ENCODE measurements around the gene ZBTB20.

Gene ZBTB20

GRCh38 chr3:114660124-114660523, 487.0 kb downstream of the ZBTB20 start:
- no peak for DNase-seq

GRCh38 chr3:114659109-114660061, 487.7 kb downstream of the ZBTB20 start:
- DNase-seq: no peak

- DNase-seq: no peak
Measured at GRCh38 chr3:114651555-114651954, 495.5 kb downstream of the ZBTB20 start.

GRCh38 chr3:114650808-114651207, 496.3 kb downstream of the ZBTB20 start:
- no peak for DNase-seq

- DNase-seq: no peak
Measured at GRCh38 chr3:114649331-114649730, 497.8 kb downstream of the ZBTB20 start.

- DNase-seq: no peak
Measured at GRCh38 chr3:114646526-114646925, 500.6 kb downstream of the ZBTB20 start.

GRCh38 chr3:114645392-114645791, 501.7 kb downstream of the ZBTB20 start:
- no peak for DNase-seq

GRCh38 chr3:114644367-114644766, 502.7 kb downstream of the ZBTB20 start:
- no peak for DNase-seq

- no peak for DNase-seq
Measured at GRCh38 chr3:114642951-114643741, 503.9 kb downstream of the ZBTB20 start.

- DNase-seq: no peak
Measured at GRCh38 chr3:114640126-114640525, 507.0 kb downstream of the ZBTB20 start.

- DNase-seq: no peak
Measured at GRCh38 chr3:114639171-114639570, 507.9 kb downstream of the ZBTB20 start.

GRCh38 chr3:114635878-114636277, 511.2 kb downstream of the ZBTB20 start:
- no peak for DNase-seq

- no peak for DNase-seq
Measured at GRCh38 chr3:114634635-114635034, 512.5 kb downstream of the ZBTB20 start.

- DNase-seq: no peak
Measured at GRCh38 chr3:114632757-114633424, 514.2 kb downstream of the ZBTB20 start.

GRCh38 chr3:114627770-114628169, 519.3 kb downstream of the ZBTB20 start:
- no peak for DNase-seq

- no peak for DNase-seq
Measured at GRCh38 chr3:114626751-114627150, 520.3 kb downstream of the ZBTB20 start.

- no peak for DNase-seq
Measured at GRCh38 chr3:114624571-114625181, 522.4 kb downstream of the ZBTB20 start.

- no peak for DNase-seq
Measured at GRCh38 chr3:114624047-114624445, 523.0 kb downstream of the ZBTB20 start.

GRCh38 chr3:114623420-114624046, 523.6 kb downstream of the ZBTB20 start:
- no peak for DNase-seq

GRCh38 chr3:114622001-114622400, 525.1 kb downstream of the ZBTB20 start:
- DNase-seq: no peak

- no peak for DNase-seq
Measured at GRCh38 chr3:114619771-114620170, 527.3 kb downstream of the ZBTB20 start.

- no peak for DNase-seq
Measured at GRCh38 chr3:114615523-114616085, 531.5 kb downstream of the ZBTB20 start.
